HepG2 (cell line): Measurements from ENCODE around the gene MGAT5.

Source experiments
- JUN ChIP-seq: sonication (generic); formaldehyde crosslinking; IDR thresholded peaks from 2 replicates; pipeline ENCODE4 v1.4.0; 2020; ENCODE audit warnings: mild to moderate bottlenecking, missing genetic modification reagents
- MXI1 ChIP-seq: IDR thresholded peaks from 3 replicates; pipeline ENCODE4 v1.6.1; 2012; ENCODE audit warnings: low read depth, low read length, inconsistent platforms, borderline replicate concordance
- MYNN ChIP-seq: sonication (generic); formaldehyde crosslinking; IDR thresholded peaks from 2 replicates; pipeline ENCODE4 v1.4.0; 2020; ENCODE audit warnings: mild to moderate bottlenecking, low read depth, missing genetic modification reagents
- SRF ChIP-seq: IDR thresholded peaks from 2 replicates; pipeline ENCODE4 v1.6.1; 2011; ENCODE audit warnings: mild to moderate bottlenecking, low read depth, low read length, moderate library complexity
- STAT5B ChIP-seq: sonication (generic); formaldehyde crosslinking; IDR thresholded peaks from 2 replicates; pipeline ENCODE4 v1.4.0; 2020; ENCODE audit warnings: missing genetic modification reagents
- TF ChIP-seq, protein P1 (sequence below): sonication (generic); formaldehyde crosslinking; IDR thresholded peaks from 2 replicates; pipeline ENCODE4 v1.4.0; 2020; ENCODE audit warnings: low read depth, missing genetic modification reagents
- TF ChIP-seq, protein P2 (sequence below): sonication (generic); formaldehyde crosslinking; IDR thresholded peaks from 2 replicates; pipeline ENCODE4 v1.5.0; 2020; ENCODE audit warnings: mild to moderate bottlenecking, missing genetic modification reagents, moderate library complexity

DNA sequence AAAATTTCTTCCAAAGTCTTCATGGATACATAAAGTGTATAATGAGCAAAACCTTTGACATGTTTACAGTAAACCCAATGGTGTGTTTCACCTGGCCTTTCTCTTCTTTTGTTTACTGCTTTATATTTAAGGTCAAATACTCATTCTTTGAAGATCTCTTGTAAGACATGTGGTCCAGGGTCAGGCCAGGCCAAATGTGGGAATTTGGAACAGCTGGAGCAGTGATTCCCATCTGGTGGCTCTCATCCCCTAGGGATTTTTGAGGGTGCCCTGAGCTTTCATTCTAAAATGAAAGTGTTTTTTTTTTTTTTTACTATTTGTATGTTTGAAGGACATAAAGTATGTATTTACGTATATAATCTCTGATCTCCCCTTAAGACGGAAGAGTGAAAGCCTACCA is 13.8 kb upstream of the MGAT5 start:
- TF ChIP-seq, protein P1, sequence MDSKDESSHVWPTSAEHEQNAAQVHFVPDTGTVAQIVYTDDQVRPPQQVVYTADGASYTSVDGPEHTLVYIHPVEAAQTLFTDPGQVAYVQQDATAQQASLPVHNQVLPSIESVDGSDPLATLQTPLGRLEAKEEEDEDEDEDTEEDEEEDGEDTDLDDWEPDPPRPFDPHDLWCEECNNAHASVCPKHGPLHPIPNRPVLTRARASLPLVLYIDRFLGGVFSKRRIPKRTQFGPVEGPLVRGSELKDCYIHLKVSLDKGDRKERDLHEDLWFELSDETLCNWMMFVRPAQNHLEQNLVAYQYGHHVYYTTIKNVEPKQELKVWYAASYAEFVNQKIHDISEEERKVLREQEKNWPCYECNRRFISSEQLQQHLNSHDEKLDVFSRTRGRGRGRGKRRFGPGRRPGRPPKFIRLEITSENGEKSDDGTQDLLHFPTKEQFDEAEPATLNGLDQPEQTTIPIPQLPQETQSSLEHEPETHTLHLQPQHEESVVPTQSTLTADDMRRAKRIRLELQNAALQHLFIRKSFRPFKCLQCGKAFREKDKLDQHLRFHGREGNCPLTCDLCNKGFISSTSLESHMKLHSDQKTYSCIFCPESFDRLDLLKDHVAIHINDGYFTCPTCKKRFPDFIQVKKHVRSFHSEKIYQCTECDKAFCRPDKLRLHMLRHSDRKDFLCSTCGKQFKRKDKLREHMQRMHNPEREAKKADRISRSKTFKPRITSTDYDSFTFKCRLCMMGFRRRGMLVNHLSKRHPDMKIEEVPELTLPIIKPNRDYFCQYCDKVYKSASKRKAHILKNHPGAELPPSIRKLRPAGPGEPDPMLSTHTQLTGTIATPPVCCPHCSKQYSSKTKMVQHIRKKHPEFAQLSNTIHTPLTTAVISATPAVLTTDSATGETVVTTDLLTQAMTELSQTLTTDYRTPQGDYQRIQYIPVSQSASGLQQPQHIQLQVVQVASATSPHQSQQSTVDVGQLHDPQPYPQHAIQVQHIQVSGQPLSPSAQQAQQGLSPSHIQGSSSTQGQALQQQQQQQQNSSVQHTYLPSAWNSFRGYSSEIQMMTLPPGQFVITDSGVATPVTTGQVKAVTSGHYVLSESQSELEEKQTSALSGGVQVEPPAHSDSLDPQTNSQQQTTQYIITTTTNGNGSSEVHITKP = no peak
- no peak for TF ChIP-seq STAT5B
- no peak for TF ChIP-seq MYNN (CRISPR knock-in tag)
- TF ChIP-seq, protein P2, sequence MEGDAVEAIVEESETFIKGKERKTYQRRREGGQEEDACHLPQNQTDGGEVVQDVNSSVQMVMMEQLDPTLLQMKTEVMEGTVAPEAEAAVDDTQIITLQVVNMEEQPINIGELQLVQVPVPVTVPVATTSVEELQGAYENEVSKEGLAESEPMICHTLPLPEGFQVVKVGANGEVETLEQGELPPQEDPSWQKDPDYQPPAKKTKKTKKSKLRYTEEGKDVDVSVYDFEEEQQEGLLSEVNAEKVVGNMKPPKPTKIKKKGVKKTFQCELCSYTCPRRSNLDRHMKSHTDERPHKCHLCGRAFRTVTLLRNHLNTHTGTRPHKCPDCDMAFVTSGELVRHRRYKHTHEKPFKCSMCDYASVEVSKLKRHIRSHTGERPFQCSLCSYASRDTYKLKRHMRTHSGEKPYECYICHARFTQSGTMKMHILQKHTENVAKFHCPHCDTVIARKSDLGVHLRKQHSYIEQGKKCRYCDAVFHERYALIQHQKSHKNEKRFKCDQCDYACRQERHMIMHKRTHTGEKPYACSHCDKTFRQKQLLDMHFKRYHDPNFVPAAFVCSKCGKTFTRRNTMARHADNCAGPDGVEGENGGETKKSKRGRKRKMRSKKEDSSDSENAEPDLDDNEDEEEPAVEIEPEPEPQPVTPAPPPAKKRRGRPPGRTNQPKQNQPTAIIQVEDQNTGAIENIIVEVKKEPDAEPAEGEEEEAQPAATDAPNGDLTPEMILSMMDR = no peak
- TF ChIP-seq JUN (CRISPR knock-in tag) = no peak
- no peak for TF ChIP-seq SRF
- no peak for TF ChIP-seq MXI1
